HepG2 (cell line): Measurements from ENCODE around the gene ETHE1. TPM values are rescaled to one million over a fixed set of nuclear protein-coding genes. Genes with fewer than 3 reads are reported as not detected.

ENCODE experiments used
- ARID5B ChIP-seq: IDR thresholded peaks from 2 replicates; pipeline ENCODE4 v1.4.0; 2020; ENCODE audit warnings: mild to moderate bottlenecking, missing genetic modification reagents
- ATF4 ChIP-seq, 2 experiments: fragments of 450-650 bp in 1 of 2; sonication (generic) in 1 of 2; formaldehyde crosslinking; IDR thresholded peaks; 2 replicates each; pipeline versions ENCODE4 v1.5.0 to v1.8.0; 2020 to 2022; ENCODE audit warnings: mild to moderate bottlenecking in 1 of 2, missing genetic modification reagents in 1 of 2
- CREB3 ChIP-seq: sonication (generic); formaldehyde crosslinking; IDR thresholded peaks from 2 replicates; pipeline ENCODE4 v1.5.0; 2020; ENCODE audit warnings: missing genetic modification reagents
- CSRNP2 ChIP-seq: sonication (generic); formaldehyde crosslinking; conservative IDR thresholded peaks from 2 replicates; pipeline ENCODE4 v1.8.0; 2022; ENCODE audit warnings: low read depth, missing genetic modification reagents
- DNMT3B ChIP-seq: conservative IDR thresholded peaks from 2 replicates; pipeline ENCODE4 v1.6.1; 2016; ENCODE audit warnings: missing biosample characterization, control low read depth
- GFI1 ChIP-seq: sonication (generic); formaldehyde crosslinking; IDR thresholded peaks from 2 replicates; pipeline ENCODE4 v1.5.0; 2020; ENCODE audit warnings: missing genetic modification reagents, mild to moderate bottlenecking, borderline replicate concordance
- JUNB ChIP-seq: sonication (generic); formaldehyde crosslinking; IDR thresholded peaks from 2 replicates; pipeline ENCODE4 v1.8.0; 2022; ENCODE audit warnings: missing genetic modification reagents, mild to moderate bottlenecking, borderline replicate concordance
- MEIS1 ChIP-seq: sonication (generic); formaldehyde crosslinking; IDR thresholded peaks from 2 replicates; pipeline ENCODE4 v1.9.0; 2021; ENCODE audit warnings: mild to moderate bottlenecking, missing genetic modification reagents, moderate library complexity, borderline replicate concordance
- PLRG1 ChIP-seq: fragments of 450-650 bp; conservative IDR thresholded peaks from 2 replicates; pipeline ENCODE4 v1.6.1; 2016
- THAP8 ChIP-seq: sonication (generic); formaldehyde crosslinking; IDR thresholded peaks from 2 replicates; pipeline ENCODE4 v1.5.1; 2020; ENCODE audit warnings: missing genetic modification reagents, mild to moderate bottlenecking, borderline replicate concordance
- YEATS4 ChIP-seq: sonication (generic); formaldehyde crosslinking; IDR thresholded peaks from 2 replicates; pipeline ENCODE4 v1.4.0; 2020; ENCODE audit warnings: missing genetic modification reagents, borderline replicate concordance
- ZNF367 ChIP-seq: sonication (generic); formaldehyde crosslinking; IDR thresholded peaks from 2 replicates; pipeline ENCODE4 v1.4.0; 2020; ENCODE audit warnings: missing genetic modification reagents, borderline replicate concordance
- ZNF550 ChIP-seq: sonication (generic); formaldehyde crosslinking; IDR thresholded peaks from 2 replicates; pipeline ENCODE4 v1.4.0; 2020; ENCODE audit warnings: mild to moderate bottlenecking, missing genetic modification reagents, borderline replicate concordance
- ZNF577 ChIP-seq: sonication (generic); formaldehyde crosslinking; IDR thresholded peaks from 2 replicates; pipeline ENCODE4 v1.4.0; 2020; ENCODE audit warnings: mild to moderate bottlenecking, low read depth, missing genetic modification reagents, borderline replicate concordance
- ZNF589 ChIP-seq: sonication (generic); formaldehyde crosslinking; conservative IDR thresholded peaks from 2 replicates; pipeline ENCODE4 v1.8.0; 2022; ENCODE audit warnings: mild to moderate bottlenecking, moderate library complexity, missing genetic modification reagents
- ZNF704 ChIP-seq: sonication (generic); formaldehyde crosslinking; IDR thresholded peaks from 2 replicates; pipeline ENCODE4 v1.8.1; 2023; ENCODE audit warnings: mild to moderate bottlenecking, inconsistent platforms, moderate library complexity, missing genetic modification reagents, borderline replicate concordance
- ZNF784 ChIP-seq: sonication (generic); formaldehyde crosslinking; IDR thresholded peaks from 2 replicates; pipeline ENCODE4 v1.5.1; 2020; ENCODE audit warnings: missing genetic modification reagents, mild to moderate bottlenecking, borderline replicate concordance
- polyA plus RNA-seq, 8 experiments: library from polyadenylated mRNA; depleted of rRNA in 3 of 8; stranded (reverse) in 7 of 8; unstranded in 1 of 8; fragments of >200 nt; fragmentation: Illumina TruSeq in 4 of 8; extraction: Trizol in 4 of 8; gene quantifications; 2 replicates each; pipeline versions ENCODE4 v1.2.1 to v1.2.3, GENCODE V29; 2011 to 2016; ENCODE audit warnings: low read depth in 4 of 8, missing spikeins in 1 of 8, mixed read lengths in 1 of 8; ENCODE audit not compliant: insufficient read depth in 1 of 8
- total RNA-seq, 5 experiments: library from RNA; depleted of rRNA; stranded (reverse); fragments of >200 nt; fragmentation: Illumina TruSeq; extraction: Trizol; gene quantifications; 2 replicates each; pipeline ENCODE4 v1.2.3, GENCODE V29; 2016; ENCODE audit warnings: low read depth in 1 of 5

Gene ETHE1
- total and polyA plus RNA-seq, 2 of the 13 experiments (the other 11 are each of a cell fraction or from before 2014, with no cell fraction given): 32.5 to 58.4 TPM

GRCh38 chr19:43524922-43525835 is 1.8 kb downstream of the ETHE1 start (continued):
- TF ChIP-seq ZNF704 (no peak), ZNF784 (CRISPR knock-in tag) (no peak), GFI1 (no peak), DNMT3B (no peak), CREB3 (no peak), JUNB (CRISPR knock-in tag) (no peak), THAP8 (CRISPR knock-in tag) (no peak), ZNF589 (CRISPR knock-in tag) (no peak), ZNF577 (CRISPR knock-in tag) (no peak), ATF4 (CRISPR knock-in tag; IDR thresholded peaks at IDR 0.05) (no peak), ZNF367 (CRISPR knock-in tag) (no peak), PLRG1 (no peak), YEATS4 (CRISPR knock-in tag) (no peak), MEIS1 (CRISPR knock-in tag) (no peak), CSRNP2 (CRISPR knock-in tag) (no peak), ZNF550 (CRISPR knock-in tag) (no peak), ARID5B (peak; percentile 66)
